ENCODE results near the gene VPS41.
"Not testable (repeated sequence)": the region's sequence is repeated elsewhere in the genome, so short reads cannot be mapped to it uniquely, and the experiment has no call there.

VPS41 gene

DNA sequence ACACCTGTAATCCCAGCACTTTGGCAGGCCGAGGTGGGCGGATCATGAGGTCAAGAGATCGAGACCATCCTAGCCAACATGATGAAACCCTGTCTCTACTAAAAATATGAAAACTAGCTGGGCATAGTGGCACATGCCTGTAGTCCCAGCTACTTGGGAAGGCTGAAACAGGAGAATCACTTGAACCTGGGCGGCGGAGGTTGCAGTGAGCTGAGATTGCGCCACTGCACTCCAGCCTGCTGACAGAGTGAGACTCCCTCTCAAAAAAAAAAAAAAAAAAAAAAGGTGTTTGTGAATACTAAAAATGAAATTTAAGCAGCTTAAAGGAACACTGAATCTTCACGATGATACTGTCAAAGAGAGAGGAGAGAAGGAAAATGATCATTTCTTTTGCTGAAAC, 54.0 kb downstream of the VPS41 start:
- DNase-seq, result not testable (repeated sequence)

GRCh38 chr7:38851321-38851720, 57.7 kb downstream of the VPS41 start:
- no peak for DNase-seq

DNA sequence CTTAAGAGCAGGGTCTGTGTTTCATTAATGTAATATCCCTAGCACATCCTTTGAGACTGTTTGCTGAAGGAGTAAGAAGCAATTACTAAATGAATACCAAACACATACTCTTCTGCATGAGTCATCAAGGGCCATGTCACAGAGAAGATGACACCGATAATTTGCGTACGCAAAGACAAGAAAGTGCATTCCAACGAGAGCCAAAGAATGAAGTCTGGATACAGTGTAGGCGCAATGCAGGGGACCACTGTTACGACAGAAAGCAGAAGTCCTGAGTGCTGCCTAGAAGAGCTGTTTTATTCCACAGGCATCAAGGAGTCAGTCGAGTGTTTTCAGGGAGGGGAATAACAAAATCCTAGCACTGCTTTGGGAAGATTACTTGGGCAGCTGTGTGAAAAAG, 62.7 kb downstream of the VPS41 start:
- DNase-seq, result no peak

- no peak for DNase-seq
These were observed 63.9 kb downstream of the VPS41 start for GRCh38 chr7:38844952-38845563.

- no peak for DNase-seq
These were observed 66.2 kb downstream of the VPS41 start for GRCh38 chr7:38842746-38843145.

DNA sequence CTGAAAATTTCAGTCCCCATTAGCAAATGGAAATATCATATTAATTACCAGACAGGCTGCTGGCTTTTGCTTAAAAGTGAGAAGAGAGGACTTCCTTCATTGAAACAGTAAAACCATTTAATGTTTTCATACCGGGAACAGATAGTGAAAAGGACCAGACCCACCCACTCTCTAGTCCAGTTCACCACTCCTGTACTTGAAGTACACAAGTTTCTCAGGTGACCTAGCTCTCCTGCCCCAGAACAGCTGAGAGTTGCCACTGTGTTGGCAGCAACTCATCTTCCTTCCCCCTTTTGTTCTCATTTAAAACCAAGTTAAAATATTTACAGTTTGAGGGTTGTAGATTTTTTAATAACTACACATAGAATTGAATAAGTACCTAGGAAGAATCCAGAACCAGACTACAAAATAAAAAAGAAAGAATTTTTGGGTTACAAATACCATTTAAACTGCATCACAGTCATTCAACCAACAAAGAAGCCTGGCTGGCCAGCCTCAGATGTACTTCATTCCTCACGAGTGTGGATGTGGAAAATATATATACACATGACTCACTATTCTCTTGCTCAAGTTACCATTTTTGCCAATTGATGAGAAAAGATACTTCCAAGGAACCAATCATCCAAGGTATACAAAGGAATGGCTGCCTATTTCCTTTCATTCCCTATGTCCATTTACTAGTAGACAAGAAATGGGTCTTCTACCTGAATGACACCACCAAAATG, 68.1 kb downstream of the VPS41 start:
- no peak for DNase-seq

DNA sequence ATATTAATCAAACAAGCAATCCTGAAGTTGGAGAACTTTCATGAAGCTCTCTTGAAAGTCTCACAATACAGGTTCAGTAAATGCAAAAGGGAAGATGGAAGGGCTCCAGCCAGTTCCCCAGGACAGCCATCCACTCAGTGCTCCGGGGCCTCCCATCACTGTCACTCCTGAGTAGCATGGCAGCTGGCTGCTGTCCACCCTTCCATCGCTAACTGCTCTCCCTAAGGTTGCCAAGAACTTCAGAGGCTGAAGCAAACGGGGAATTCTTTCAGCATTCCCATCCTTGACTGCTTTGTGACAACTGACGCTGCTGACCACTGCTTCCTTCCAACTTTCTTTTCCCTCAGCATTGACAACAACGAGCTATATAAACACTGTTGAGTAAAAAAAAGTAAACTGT, 69.1 kb downstream of the VPS41 start:
- DNase-seq, result no peak

DNA sequence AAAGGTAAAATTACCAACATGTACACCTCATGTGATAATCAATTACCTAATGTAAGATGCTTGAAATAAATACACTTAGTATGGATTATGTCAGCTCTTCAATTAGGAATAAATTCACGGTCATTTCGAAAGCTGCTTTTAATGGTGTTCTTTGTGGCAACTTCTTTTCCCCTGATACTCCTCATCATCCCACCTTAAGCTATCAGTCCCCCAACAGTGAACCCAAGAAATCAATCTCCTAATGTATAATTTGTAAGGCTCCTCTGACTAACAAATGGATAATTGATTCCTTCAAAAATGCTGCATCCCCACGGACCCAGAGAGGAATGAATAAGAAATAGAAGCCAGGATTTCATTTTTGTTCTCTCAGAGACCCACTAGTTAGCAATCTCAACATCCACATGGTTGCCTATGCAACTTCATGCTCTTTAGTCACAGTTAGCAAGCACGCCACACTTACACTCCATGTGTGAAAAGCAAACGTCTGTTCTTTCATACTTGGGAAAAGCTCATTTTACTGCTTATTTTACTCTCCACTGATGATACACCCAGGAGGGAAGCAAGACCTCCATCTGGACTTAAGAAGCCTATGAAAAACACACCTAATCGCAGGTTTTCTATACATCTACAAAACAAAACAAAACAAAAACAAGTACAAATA, 70.1 kb downstream of the VPS41 start:
- DNase-seq, result no peak

GRCh38 chr7:38834357-38834756, 74.6 kb downstream of the VPS41 start:
- DNase-seq, result no peak

DNA sequence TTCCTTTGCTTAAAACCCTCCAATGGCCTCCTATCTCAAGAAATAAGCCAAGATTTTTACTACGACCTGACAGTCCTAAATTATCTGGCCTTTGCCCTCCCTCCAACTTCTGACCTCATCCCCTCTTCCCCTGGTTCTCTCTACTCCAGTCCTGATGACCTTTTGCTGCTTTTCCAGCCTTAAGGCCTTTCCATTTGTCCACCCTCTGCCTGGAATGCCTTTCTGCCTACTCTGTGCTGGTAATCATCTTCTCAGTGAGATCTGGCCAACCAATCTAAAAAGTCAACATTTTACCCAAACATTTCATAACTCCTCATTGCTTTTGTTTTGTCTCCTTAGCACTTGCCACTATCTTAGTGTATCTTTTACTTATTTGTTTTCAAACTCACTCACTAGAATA, 75.7 kb downstream of the VPS41 start:
- no peak for DNase-seq

DNA sequence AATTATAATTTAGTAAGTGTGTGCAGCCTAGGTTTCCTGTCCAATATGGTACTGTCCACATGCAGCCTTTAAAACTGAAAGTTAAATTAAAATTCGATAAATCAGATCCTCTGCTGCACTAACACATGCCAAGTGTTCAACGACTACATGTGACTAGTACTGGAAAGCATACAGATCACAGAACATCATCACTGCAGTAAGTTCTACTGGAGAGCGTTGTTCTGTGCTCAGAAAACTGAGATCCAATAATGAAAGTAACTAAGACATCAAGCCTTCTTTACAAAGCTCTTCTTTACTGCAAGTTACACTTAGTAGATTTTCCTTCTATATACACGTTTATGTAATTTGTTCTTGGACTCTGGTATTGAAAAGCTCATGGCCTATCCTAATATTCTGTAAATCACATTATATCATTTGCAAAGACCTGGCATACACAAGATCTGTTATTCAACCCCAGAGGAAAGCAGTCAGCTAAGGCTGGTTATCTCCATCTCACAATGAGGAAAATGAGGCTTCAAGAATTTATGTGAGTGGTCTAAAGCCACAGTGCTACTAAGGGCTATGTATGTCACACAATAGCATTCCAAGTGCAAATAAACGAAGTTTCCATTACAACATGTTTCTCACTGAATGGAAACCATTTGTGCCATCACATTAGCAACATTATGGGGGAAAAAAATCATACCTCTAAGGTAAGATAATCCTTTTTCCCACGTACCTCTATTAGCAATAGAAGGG, 77.6 kb downstream of the VPS41 start:
- no peak for DNase-seq

GRCh38 chr7:38830826-38831225, 78.2 kb downstream of the VPS41 start:
- no peak for DNase-seq

- DNase-seq, result no peak
These were observed 79.4 kb downstream of the VPS41 start for GRCh38 chr7:38829488-38830165.

DNA sequence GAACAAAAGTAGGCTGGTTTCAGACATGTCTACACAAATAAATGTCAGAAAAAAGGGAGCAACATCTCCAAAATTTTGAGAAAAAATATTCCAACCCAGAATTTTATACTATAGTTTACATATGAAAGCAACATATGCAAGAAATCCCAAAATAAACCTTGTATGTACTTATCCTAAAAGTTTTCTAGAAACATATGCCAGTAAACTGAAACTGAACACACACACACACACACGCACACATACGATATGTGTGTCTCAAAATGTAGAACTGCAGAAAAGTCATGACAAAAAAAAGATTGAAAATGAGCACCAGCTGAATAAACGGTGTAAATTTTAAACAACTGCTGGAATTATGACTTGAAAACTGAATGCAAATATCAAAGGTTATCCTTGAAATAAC, 81.0 kb downstream of the VPS41 start:
- DNase-seq, result no peak

- DNase-seq, result no peak
These were observed 83.1 kb downstream of the VPS41 start for GRCh38 chr7:38825721-38826440.

- DNase-seq, result no peak
These were observed 84.0 kb downstream of the VPS41 start for GRCh38 chr7:38824948-38825347.

DNA sequence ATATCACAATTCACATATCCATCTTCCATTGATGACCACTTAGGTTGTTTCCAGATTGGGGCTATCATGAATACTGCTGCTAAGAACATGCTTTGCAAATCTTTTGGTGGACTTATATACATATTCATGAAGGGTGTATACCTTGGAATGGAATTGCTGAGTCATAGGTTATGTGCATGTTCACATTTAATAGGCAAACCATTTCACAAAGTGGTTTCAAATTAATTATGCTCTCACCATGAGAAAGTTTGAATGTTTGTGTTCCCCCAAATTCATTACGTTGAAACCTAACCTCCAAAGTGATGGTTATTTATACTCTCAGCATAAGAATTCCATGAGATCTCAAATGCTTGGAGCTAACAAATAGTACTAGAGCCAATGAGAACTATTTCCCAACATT, 86.4 kb downstream of the VPS41 start:
- no peak for DNase-seq

- DNase-seq, result no peak
These were observed 88.4 kb downstream of the VPS41 start for GRCh38 chr7:38820571-38820970.

GRCh38 chr7:38819463-38819862, 89.5 kb downstream of the VPS41 start:
- no peak for DNase-seq

- no peak for DNase-seq
These were observed 91.5 kb downstream of the VPS41 start for GRCh38 chr7:38817526-38817925.

GRCh38 chr7:38813768-38814167, 95.2 kb downstream of the VPS41 start:
- DNase-seq, result no peak

GRCh38 chr7:38806912-38807311, 102.1 kb downstream of the VPS41 start:
- no peak for DNase-seq
